Parathyroid adenoma (tissue), 2 donors: Measurements from ENCODE around the gene KIF20B.
A peak's percentile ranks its signal among the peaks of the same experiment; 100 is the strongest.

Source experiments
- H2AFZ ChIP-seq: fragments of 300-600 bp; sonication (generic); one replicate; pipeline ENCODE4 v1.7.0; 2017; ENCODE audit warnings: antibody characterized with exemption, mild to moderate bottlenecking
- H3K27ac ChIP-seq: fragments of 300-600 bp; sonication (generic); one replicate; pipeline ENCODE4 v1.7.0; 2017
- H3K27me3 ChIP-seq: fragments of 300-600 bp; sonication (generic); one replicate; pipeline ENCODE4 v1.7.0; 2017; ENCODE audit warnings: low read length; ENCODE audit not compliant: control insufficient read depth, insufficient read depth
- H3K36me3 ChIP-seq: fragments of 300-600 bp; sonication (generic); one replicate; pipeline ENCODE4 v1.7.0; 2017; ENCODE audit warnings: low read length; ENCODE audit not compliant: control insufficient read depth, insufficient read depth
- H3K4me1 ChIP-seq: fragments of 300-600 bp; sonication (generic); one replicate; pipeline ENCODE4 v1.7.0; 2017; ENCODE audit warnings: control low read depth
- H3K4me2 ChIP-seq: fragments of 300-600 bp; sonication (generic); one replicate; pipeline ENCODE4 v1.7.0; 2017; ENCODE audit warnings: low read length
- H3K4me3 ChIP-seq: fragments of 300-600 bp; sonication (generic); one replicate; pipeline ENCODE4 v1.7.0; 2017; ENCODE audit warnings: low read depth, low read length
- H3K79me2 ChIP-seq: fragments of 300-600 bp; sonication (generic); one replicate; pipeline ENCODE4 v1.7.0; 2017; ENCODE audit warnings: control low read depth
- H3K9ac ChIP-seq: fragments of 300-600 bp; sonication (generic); one replicate; pipeline ENCODE4 v1.7.0; 2017; ENCODE audit warnings: mild to moderate bottlenecking
- H3K9me3 ChIP-seq: fragments of 300-600 bp; sonication (generic); one replicate; pipeline ENCODE4 v1.7.0; 2017; ENCODE audit warnings: low read length; ENCODE audit not compliant: control insufficient read depth
- CTCF ChIP-seq: fragments of 300-600 bp; sonication (generic); IDR thresholded peaks from one replicate; pipeline ENCODE4 v1.7.0; 2017; ENCODE audit warnings: antibody characterized with exemption, mild to moderate bottlenecking
- donor health status: primary hyperparathyroidism.

KIF20B gene

DNA sequence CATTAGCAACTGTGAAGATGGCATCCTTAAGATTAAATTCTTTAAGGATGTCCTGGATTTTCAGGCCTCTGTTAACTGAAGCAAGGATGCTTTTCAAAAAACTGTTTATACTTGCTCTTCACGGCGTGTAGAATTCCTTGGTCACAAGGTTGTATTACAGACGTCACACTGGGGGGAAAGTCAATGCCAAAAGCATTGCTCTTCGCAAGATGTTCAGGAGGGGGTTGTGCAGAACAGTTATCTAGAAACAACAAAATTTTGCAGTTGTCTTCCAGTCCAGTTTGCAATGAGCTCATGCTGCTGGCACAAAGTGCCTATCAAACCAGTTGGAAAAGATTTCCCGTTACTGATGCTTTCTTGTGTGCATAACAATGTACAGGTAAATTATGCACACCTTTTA is 8.2 kb upstream of the KIF20B start:
- Histone ChIP-seq H2AFZ (no peak overlapping the region), H3K4me2 (no peak overlapping the region), H3K79me2 (no peaks in the 10 kb centered on the region), H3K4me1 (no peaks in the 10 kb centered on the region), H3K9me3 (no peaks in the 10 kb centered on the region), H3K27ac (no peak overlapping the region), H3K4me3 (no peak overlapping the region), H3K36me3 (no peaks in the 10 kb centered on the region), H3K9ac (no peak overlapping the region), H3K27me3 (no peaks in the 10 kb centered on the region)
- no peak for TF ChIP-seq CTCF

DNA sequence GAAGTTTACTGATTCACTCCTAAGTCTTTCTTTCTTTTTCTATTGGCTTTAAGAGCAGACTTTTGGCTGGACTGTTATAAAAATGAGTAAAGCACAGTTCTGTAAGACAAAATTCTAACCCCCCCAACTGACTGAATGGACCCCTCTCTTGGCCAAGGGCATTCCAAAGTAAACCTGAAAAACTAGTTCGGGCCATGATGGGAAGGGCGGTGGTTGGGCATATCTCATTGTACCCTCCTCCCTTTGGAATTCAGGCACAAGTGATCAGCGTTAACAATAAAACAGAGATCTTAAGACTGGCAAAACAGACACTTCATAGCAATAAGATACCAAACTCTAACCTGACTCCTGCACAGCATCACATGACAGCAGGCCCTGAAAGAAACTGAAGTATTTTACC is 6.1 kb upstream of the KIF20B start:
- Histone ChIP-seq H3K36me3 (no peaks in the 10 kb centered on the region), H3K4me3 (no peak overlapping the region), H3K79me2 (no peaks in the 10 kb centered on the region), H3K9ac (no peak overlapping the region), H3K27ac (no peak overlapping the region), H3K4me2 (no peak overlapping the region), H3K9me3 (no peaks in the 10 kb centered on the region), H2AFZ (no peak overlapping the region), H3K27me3 (no peaks in the 10 kb centered on the region), H3K4me1 (no peaks in the 10 kb centered on the region)
- no peak for TF ChIP-seq CTCF

GRCh38 chr10:89697946-89698345 is 3.4 kb upstream of the KIF20B start:
- no peak overlapping the region for H3K4me2 ChIP-seq
- H3K27ac ChIP-seq: no peak overlapping the region
- no peaks in the 10 kb centered on the region for H3K36me3 ChIP-seq
- no peaks in the 10 kb centered on the region for H3K27me3 ChIP-seq
- no peak overlapping the region for H3K4me3 ChIP-seq
- no peaks in the 10 kb centered on the region for H3K79me2 ChIP-seq
- TF ChIP-seq CTCF: no peak
- no peak overlapping the region for H3K9ac ChIP-seq
- H2AFZ ChIP-seq: no peak overlapping the region
- no peaks in the 10 kb centered on the region for H3K4me1 ChIP-seq
- H3K9me3 ChIP-seq: no peaks in the 10 kb centered on the region

DNA sequence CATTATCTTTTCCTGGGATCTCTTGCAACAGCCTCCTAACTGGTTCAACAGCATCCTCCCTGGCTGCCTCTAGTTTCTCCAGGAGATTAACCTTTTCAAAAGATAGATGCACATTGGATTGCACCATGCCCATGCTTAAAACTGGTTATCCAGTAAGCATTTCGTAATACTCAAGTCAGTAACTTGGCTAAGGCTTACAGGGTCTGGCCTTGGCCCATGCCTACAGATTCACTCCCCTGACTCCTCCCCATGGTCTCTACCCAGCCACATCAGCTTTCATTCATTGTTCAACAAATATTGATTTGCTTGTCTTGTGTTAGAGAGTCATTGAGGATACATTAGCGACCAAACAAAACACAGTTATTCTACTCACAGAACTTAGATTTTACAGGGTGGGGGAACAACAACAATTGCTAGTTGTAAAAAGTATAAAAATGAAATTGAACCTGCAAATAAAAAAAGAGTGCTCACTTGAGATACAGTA is 1.8 kb upstream of the KIF20B start:
- no peaks in the 10 kb centered on the region for H3K36me3 ChIP-seq
- no peaks in the 10 kb centered on the region for H3K79me2 ChIP-seq
- no peak for TF ChIP-seq CTCF
- H3K4me3 ChIP-seq: no peak overlapping the region
- no peak overlapping the region for H3K27ac ChIP-seq
- H3K4me2 ChIP-seq: no peak overlapping the region
- no peaks in the 10 kb centered on the region for H3K27me3 ChIP-seq
- no peak overlapping the region for H3K9ac ChIP-seq
- no peak overlapping the region for H2AFZ ChIP-seq
- H3K9me3 ChIP-seq: no peaks in the 10 kb centered on the region
- no peaks in the 10 kb centered on the region for H3K4me1 ChIP-seq

GRCh38 chr10:89700923-89701241 is 508 bp upstream of the KIF20B start:
- Histone ChIP-seq H3K4me2 (peak overlapping the region; percentile 92), H3K9me3 (no peaks in the 10 kb centered on the region), H3K4me3 (peak overlapping the region; percentile 96), H3K27me3 (no peaks in the 10 kb centered on the region), H3K79me2 (no peaks in the 10 kb centered on the region), H2AFZ (peak overlapping the region; percentile 87), H3K9ac (no peak overlapping the region), H3K36me3 (no peaks in the 10 kb centered on the region), H3K27ac (peak overlapping the region; percentile 85), H3K4me1 (no peaks in the 10 kb centered on the region)
- TF ChIP-seq CTCF: no peak
